Measurements from ENCODE around the gene LCP2.

LCP2 gene

DNA sequence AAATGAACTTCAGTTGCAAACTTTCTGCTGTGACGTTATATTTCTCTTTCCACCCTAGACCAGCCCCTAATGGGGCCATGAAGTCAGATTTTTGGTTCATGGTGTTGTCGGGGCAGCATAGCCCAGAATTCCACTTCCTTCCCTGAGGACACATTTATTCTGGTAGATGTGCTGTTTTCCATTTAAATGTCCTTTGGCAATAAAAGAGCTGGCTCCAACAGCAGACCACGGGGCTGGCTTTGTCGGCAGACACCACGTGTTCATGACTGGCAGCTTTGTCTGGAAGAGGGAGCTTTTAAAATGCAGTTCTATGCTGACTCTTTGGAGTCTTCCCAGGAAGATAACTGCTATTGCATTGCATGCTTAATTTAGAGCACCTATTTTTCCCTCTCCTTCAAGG is 17.6 kb upstream of the LCP2 start:
- no peak for DNase-seq (ENCODE audit: low read depth in 2 of 2)

GRCh38 chr5:170314541-170315095 is 17.0 kb upstream of the LCP2 start:
- no peak for DNase-seq (ENCODE audit: low read depth in 2 of 2)

DNA sequence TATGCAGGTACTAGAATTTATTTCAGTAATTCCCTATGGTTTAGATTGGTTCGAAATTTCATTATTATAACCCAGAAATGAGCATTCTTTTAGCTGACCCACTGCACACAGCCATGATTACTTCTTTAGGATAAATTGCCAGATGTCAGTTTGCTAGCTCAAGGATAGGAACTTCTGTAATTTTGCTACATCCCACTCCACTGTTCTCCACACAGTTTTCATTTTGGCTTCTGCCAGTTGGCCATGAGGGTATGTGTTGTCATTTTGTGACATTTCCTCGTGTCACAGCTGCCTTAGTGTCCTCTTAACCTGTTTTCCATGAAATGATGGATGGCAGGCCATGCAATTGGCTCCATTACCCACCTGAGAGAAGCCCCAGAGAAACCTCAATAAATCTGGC is 16.2 kb upstream of the LCP2 start:
- DNase-seq (ENCODE audit: low read depth in 2 of 2) = no peak

DNA sequence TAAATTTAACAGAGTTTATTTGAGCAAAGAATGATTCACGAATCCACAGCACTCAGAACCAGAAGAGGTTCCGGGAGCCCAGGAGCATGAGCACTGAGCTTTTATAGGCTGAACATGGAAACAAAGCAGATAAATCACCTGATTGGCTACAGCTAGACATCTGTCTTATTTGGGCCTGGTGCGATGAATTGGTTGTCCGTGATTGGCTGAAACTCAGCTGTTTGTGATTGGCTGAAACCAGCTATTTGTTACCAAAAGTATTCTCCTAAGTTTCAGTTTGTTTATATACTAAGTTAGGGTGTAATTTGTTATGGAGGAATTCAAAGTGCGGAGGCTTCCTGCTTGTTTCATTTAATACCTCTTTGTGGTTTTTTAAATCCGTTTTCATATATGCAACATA is 15.8 kb upstream of the LCP2 start:
- no peak for DNase-seq (ENCODE audit: low read depth in 2 of 2)

DNA sequence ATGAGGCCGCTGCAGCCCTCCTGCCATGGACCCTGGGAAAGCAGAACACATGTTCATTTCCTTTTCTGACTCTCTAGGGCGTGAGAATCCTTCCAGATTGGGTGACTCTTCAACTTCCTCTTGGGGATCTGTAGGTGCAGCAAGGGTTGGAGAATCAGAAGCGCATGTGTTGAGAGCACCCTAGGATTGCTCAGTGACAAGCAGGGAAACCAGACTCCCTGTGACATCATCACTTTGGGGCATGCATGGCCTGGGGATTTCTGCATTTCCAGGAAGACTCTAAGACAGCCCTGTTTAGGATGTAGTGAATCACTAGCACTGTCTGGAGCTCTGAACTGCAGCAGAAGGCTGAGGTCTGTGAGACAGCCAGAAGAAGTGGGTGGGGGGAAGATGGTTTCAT is 15.1 kb upstream of the LCP2 start:
- no peak for DNase-seq (ENCODE audit: low read depth in 2 of 2)

DNA sequence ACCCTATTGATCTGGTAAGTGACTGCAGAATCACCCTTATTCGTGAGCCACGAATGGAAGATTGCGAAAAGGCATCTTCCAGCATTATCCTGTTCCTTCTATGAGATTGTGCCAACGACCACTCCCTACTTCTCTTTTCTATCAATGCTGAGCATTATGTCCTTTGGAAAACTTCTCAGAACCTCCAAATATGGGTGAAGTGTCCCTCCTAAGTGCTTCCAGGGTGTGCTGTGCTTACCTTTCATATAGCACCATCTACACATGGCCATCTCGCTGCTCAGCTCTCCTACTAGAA is 14.7 kb upstream of the LCP2 start:
- no peak for DNase-seq (ENCODE audit: low read depth in 2 of 2)

DNA sequence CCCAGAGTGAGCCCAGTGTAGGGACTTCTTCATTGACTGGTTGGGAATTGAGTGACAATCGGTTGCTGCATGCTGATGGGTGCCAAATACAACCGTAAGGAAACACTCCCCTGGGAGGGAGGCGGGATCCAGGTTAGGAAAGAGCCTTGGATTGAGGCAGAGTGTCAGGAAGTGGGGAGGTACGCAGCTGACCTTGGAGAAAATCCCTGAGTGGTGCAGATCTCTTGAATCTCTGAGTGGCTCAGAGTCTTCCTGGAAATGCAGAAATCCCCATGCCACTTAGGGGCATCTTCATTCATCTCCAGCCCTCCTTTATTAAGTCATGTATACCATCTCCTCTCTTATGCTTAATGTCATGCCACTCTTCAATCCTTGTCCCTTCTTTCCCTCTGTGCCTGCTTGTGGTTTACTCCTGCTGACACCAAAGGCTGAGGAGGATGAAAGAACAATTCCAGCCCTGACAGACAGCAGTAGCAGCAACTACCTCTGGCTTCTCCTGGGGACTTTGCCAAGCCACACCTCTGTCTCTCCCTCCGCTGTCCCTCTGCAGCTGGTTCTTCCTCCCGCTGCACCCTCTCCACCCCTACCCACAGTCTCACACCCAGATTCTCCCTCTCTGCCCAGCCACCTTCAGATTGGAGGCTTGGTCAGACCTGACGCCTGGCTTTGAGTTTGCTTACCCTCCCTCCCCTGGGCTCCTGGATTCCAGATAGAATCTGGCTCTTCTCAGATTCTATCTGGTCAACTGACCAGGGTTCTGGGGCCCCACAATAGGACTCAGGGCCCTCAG is 14.1 kb upstream of the LCP2 start:
- no peak for DNase-seq (ENCODE audit: low read depth in 2 of 2)

- DNase-seq (ENCODE audit: low read depth in 2 of 2) = no peak
Measured at GRCh38 chr5:170310256-170310926, 12.8 kb upstream of the LCP2 start.

- DNase-seq (ENCODE audit: low read depth in 2 of 2) = no peak
Measured at GRCh38 chr5:170308686-170309085, 11.1 kb upstream of the LCP2 start.

- no peak for DNase-seq (ENCODE audit: low read depth in 2 of 2)
Measured at GRCh38 chr5:170307575-170308465, 10.2 kb upstream of the LCP2 start.

DNA sequence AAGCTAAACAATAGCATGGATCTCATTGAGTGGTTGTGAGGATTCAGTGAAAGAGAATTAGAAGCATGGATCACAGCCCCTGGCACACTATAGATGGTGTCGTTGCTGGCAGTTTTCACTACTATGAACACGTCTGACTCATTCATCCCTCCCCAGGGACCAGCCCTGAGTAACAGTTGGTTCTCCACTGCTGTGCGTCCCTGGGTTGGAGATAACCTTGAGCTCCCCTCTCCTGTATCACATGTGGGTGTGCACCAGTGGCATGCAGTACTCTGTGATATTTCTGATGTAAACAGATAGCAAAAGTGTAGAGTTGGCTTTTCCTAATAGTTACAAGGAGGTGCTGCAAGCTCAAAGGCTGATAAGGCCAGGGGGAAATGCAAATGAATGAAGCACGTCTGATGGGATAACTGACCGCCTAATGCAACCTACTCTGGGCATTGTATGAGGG is 8.8 kb upstream of the LCP2 start:
- no peak for DNase-seq (ENCODE audit: low read depth in 2 of 2)

GRCh38 chr5:170305646-170306025 is 8.1 kb upstream of the LCP2 start:
- DNase-seq (ENCODE audit: low read depth in 2 of 2) = no peak

DNA sequence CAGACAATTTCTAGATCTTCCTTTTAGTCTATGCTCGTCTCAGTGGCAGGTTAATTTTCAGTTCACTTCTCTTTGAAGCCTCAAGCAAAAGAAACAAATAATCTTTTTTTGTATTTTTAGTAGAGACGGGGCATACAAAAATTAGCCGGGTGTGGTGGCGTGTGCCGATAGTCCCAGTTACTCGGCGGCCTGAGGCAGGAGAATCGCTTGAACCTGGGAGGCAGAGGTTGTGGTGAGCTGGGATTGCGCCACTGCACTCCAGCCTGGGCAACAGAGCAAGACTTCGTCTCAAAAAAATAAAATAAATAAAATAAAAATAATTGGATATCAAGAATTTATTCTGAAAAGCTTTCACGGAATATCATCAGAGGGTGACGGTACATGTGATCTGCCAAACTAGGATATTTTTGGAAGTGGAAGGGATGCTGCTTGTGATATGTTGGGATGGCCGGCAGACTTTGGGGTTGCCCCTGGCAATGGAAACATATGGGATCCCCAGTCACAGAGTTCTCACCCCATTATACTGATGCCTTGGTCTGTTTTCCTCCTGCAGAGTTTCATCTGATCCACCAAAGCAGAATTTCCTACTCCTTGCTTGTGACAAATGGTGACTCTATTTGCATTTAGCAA is 7.6 kb upstream of the LCP2 start:
- DNase-seq (ENCODE audit: low read depth in 2 of 2) = no peak

DNA sequence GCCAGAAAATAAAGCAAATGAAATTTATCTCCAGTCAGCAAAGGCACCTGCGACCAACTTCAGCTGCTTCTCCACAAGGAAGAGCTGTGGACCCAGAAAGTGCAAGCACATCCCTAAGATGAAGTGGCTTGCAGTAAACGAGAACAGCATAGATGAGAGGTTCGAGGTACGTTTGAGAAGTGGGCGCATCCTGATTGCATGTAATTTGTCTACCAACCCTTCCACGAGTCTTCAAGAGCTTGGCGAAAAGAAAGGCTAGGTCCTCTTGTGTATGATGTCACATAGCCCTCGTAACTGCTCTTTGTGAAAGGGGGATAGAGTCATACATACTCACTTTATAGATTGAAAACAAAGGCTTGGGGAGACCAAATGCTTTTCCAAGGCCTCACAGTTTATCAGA is 6.0 kb upstream of the LCP2 start:
- no peak for DNase-seq (ENCODE audit: low read depth in 2 of 2)

GRCh38 chr5:170302653-170303501 is 5.3 kb upstream of the LCP2 start:
- no peak for DNase-seq (ENCODE audit: low read depth in 2 of 2)

DNA sequence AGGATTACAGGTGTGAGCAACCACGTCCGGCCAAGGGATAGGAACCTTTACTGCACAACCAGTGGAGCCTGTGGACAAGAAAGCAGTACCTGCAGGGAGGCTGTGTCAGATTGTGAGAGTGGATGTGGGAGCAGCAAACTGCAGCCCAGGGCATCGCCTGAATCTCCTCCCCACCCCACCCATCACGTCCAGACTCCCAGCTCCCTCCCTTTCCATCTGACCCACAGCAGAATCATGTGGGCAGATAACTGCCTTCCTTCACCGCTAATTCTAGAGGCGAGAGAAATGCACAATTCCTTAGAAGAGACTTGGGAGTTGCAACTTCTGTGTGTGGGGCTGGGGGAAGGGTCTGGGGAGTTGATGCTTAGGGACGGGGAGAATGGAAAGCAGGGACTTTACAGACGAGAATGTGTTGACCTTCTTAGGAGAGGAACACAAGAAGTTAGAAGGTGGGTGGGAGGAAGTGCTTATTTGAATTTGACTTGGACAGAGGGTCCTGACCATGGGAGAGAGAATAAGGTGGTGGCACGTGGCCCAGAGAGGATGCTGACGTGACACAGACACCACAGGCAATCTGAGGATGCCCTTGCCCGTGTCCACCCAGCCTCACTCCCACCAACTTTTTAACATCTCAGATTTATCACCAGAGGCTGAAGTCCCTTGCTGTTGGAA is 4.5 kb upstream of the LCP2 start:
- no peak for DNase-seq (ENCODE audit: low read depth in 2 of 2)

- no peak for DNase-seq (ENCODE audit: low read depth in 2 of 2)
Measured at GRCh38 chr5:170301149-170301548, 3.6 kb upstream of the LCP2 start.

DNA sequence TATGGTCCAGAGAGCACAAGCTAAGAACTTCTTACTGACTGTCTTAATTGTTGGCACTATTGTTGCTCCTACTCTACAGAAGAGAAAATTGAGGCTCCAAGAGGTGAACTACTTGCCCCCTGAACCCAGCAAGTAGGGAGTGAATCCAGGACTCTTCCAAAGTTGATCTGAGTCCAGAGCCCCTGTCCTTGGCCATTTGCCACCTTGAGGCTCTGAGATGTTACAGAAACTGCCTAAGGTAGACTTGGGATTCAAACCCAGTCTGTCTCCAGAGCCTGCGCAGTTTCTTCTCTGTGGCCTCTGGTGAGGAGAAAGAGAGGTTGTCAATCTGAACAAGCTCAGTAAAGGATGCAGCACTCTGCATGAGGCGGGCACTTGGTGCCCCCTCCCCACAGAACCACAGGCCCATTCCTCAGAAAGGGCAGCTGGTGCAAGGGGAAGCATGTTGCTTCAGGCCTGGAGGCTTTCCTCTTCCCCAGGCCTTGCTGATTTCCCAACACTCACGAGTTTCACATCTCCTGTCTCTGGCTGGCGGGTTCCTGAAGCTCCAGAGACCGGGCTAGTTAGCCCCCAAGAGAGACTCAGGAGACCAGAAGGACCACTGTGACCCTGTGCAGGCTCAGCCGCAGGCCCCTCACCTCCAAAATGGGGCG is 2.9 kb upstream of the LCP2 start:
- no peak for DNase-seq (ENCODE audit: low read depth in 2 of 2)

- no peak for DNase-seq (ENCODE audit: low read depth in 2 of 2)
Measured at GRCh38 chr5:170296935-170297588, 515 bp downstream of the LCP2 start.
